ENCODE results near the gene EFL1. TPM values are rescaled to one million over a fixed set of nuclear protein-coding genes. Genes with fewer than 3 reads are reported as not detected.
"Not testable (repeated sequence)": the region's sequence is repeated elsewhere in the genome, so short reads cannot be mapped to it uniquely, and the experiment has no call there.

Gene EFL1
- total RNA-seq, 3 donors from 2014 or later (not counting 1 experiment from before 2014, with no cell fraction given): 17.1 to 29.6 (median 20.6) TPM

DNA sequence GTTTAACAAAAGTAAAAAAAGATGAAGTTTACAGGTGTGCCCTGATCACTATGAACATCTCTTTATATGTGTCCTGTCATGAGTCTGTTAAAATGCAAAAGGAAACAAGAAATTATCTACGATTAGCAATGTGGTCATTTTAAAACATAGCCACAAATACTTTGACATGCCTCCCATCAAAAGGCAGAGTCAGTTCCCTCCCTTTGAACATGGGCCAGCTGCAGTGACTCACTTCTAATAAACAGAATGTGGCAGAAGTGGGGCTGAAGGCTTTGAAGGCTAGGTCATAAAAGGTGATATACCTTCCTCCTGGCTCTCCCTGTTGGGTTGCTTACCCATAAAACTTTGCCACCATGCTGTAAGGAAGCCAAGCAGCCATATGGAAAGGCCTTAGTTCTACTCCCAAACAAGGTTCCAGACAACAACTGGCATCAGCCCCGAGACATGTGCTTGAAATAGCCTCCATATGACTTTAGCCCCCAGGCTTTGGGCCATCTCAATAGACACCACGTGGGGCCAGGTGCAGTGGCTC, 52.4 kb downstream of the EFL1 start:
- H3K27me3 ChIP-seq (ENCODE audit: control insufficient read depth, insufficient read depth, low read length); H3K9me3 Mint-ChIP-seq; H3K27ac ChIP-seq (ENCODE audit: low read length); H3K36me3 ChIP-seq (ENCODE audit: control insufficient read depth, insufficient read depth, low read length); H3K4me1 Mint-ChIP-seq; H3K4me3 ChIP-seq (ENCODE audit: low read length); H3K27me3 Mint-ChIP-seq (ENCODE audit: low read depth in 2 of 2); ATAC-seq; H3K36me3 Mint-ChIP-seq; H3K27ac Mint-ChIP-seq; intact Hi-C loops (cut with micrococcal nuclease); H3K4me3 Mint-ChIP-seq; DNase-seq; H3K4me1 ChIP-seq (ENCODE audit: control insufficient read depth, insufficient read depth, low read length); H3K9me3 ChIP-seq (ENCODE audit: control insufficient read depth, insufficient read depth, low read length): not testable (repeated sequence)
- WGBS (ENCODE audit: insufficient coverage): 93% methylated on average over 2 of the region's 3 CpGs

- H3K9me3 ChIP-seq (ENCODE audit: control insufficient read depth, insufficient read depth, low read length); H3K27me3 Mint-ChIP-seq (ENCODE audit: low read depth in 2 of 2); H3K27me3 ChIP-seq (ENCODE audit: control insufficient read depth, insufficient read depth, low read length); H3K27ac ChIP-seq (ENCODE audit: low read length); DNase-seq; H3K27ac Mint-ChIP-seq; ATAC-seq; H3K4me3 ChIP-seq (ENCODE audit: low read length); H3K36me3 ChIP-seq (ENCODE audit: control insufficient read depth, insufficient read depth, low read length); H3K36me3 Mint-ChIP-seq; H3K9me3 Mint-ChIP-seq; H3K4me3 Mint-ChIP-seq; intact Hi-C loops (cut with micrococcal nuclease); H3K4me1 ChIP-seq (ENCODE audit: control insufficient read depth, insufficient read depth, low read length); H3K4me1 Mint-ChIP-seq: not testable (repeated sequence)
- WGBS (ENCODE audit: insufficient coverage): no CpG with 5 or more reads among the region's 2 CpGs
These were observed 58.0 kb downstream of the EFL1 start for GRCh38 chr15:82204575-82204974.

GRCh38 chr15:82197733-82198594, 64.6 kb downstream of the EFL1 start:
- Histone ChIP-seq H3K4me1 (ENCODE audit: control insufficient read depth, insufficient read depth, low read length) (no peaks in the 10 kb centered on the region), H3K27me3 (ENCODE audit: control insufficient read depth, insufficient read depth, low read length) (no peaks in the 10 kb centered on the region), H3K36me3 (ENCODE audit: control insufficient read depth, insufficient read depth, low read length) (no peaks in the 10 kb centered on the region), H3K27ac (ENCODE audit: low read length) (no peak overlapping the region), H3K4me3 (ENCODE audit: low read length) (no peak overlapping the region), H3K9me3 (ENCODE audit: control insufficient read depth, insufficient read depth, low read length) (no peaks in the 10 kb centered on the region)
- peaks cover 0 to 7% of the 10 kb centered on the region in 2 donors for H3K4me1 Mint-ChIP-seq
- DNase-seq (peak; percentile 22 to 73), ATAC-seq (peak; percentile 68 to 81 (median 68))
- intact Hi-C loops (cut with micrococcal nuclease): loop anchor here (2.0 to 10.0 kb wide), 3 partner anchors 83 to 786 kb away; no protein-coding TSS in a partner anchor
- 62% methylated on average over 8 of the region's 8 CpGs for WGBS (ENCODE audit: insufficient coverage)
- peak; percentile 62 for TF ChIP-seq CTCF (IDR thresholded peaks at IDR 0.05)
- no peaks in the 10 kb centered on the region for H3K36me3 Mint-ChIP-seq
- H3K27me3 Mint-ChIP-seq (ENCODE audit: low read depth in 2 of 2): no peaks in the 10 kb centered on the region
- no peaks in the 10 kb centered on the region for H3K9me3 Mint-ChIP-seq
- no peak overlapping the region for H3K27ac Mint-ChIP-seq
- H3K4me3 Mint-ChIP-seq: no peak overlapping the region

- Histone ChIP-seq H3K4me1 (ENCODE audit: control insufficient read depth, insufficient read depth, low read length) (no peaks in the 10 kb centered on the region), H3K36me3 (ENCODE audit: control insufficient read depth, insufficient read depth, low read length) (no peaks in the 10 kb centered on the region), H3K9me3 (ENCODE audit: control insufficient read depth, insufficient read depth, low read length) (no peaks in the 10 kb centered on the region), H3K27ac (ENCODE audit: low read length) (no peak overlapping the region), H3K4me3 (ENCODE audit: low read length) (no peak overlapping the region), H3K27me3 (ENCODE audit: control insufficient read depth, insufficient read depth, low read length) (no peaks in the 10 kb centered on the region)
- Mint-ChIP-seq H3K36me3 (no peaks in the 10 kb centered on the region), H3K27ac (no peak overlapping the region), H3K9me3 (no peaks in the 10 kb centered on the region), H3K4me1 (peaks cover 0 to 7% of the 10 kb centered on the region in 2 donors), H3K4me3 (no peak overlapping the region), H3K27me3 (ENCODE audit: low read depth in 2 of 2) (no peaks in the 10 kb centered on the region)
- TF ChIP-seq CTCF (IDR thresholded peaks at IDR 0.05): no peak
- no peak for DNase-seq
- intact Hi-C loops (cut with micrococcal nuclease): loop anchor here (2.0 to 10.0 kb wide), 3 partner anchors 82 to 784 kb away; no protein-coding TSS in a partner anchor
- ATAC-seq: no peak
- 94% methylated on average over 2 of the region's 2 CpGs for WGBS (ENCODE audit: insufficient coverage)
These were observed 66.2 kb downstream of the EFL1 start for GRCh38 chr15:82196353-82196752.

DNA sequence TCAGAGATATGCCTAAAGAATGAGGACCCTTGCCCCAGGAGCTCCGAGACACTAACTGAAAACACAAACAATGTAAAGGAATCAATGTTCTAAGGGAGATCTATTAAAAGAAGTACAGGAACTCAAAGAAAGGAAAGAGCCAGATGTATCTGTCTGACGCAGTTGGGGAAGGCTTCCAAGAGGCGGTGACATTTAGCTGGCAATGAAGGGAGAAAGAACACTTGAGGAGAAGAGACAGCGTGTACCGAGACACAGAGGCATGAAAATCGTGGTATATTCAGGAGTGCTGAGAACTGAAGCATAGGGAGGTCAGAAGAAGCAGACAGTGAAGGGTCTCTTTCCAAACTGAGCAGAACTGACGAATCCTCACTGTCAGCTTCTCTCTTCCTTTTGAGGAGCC, 66.7 kb downstream of the EFL1 start:
- H3K27me3 Mint-ChIP-seq (ENCODE audit: low read depth in 2 of 2); H3K4me1 ChIP-seq (ENCODE audit: control insufficient read depth, insufficient read depth, low read length); DNase-seq; H3K36me3 ChIP-seq (ENCODE audit: control insufficient read depth, insufficient read depth, low read length); H3K9me3 ChIP-seq (ENCODE audit: control insufficient read depth, insufficient read depth, low read length); H3K4me3 Mint-ChIP-seq; H3K27ac Mint-ChIP-seq; ATAC-seq; H3K4me3 ChIP-seq (ENCODE audit: low read length); H3K9me3 Mint-ChIP-seq; H3K27me3 ChIP-seq (ENCODE audit: control insufficient read depth, insufficient read depth, low read length); H3K36me3 Mint-ChIP-seq; H3K27ac ChIP-seq (ENCODE audit: low read length); H3K4me1 Mint-ChIP-seq: not testable (repeated sequence)
- intact Hi-C loops (cut with micrococcal nuclease): loop anchor here (2.0 to 10.0 kb wide), 3 partner anchors 81 to 784 kb away; no protein-coding TSS in a partner anchor
- 99% methylated on average over 7 of the region's 7 CpGs for WGBS (ENCODE audit: insufficient coverage)

- not testable (repeated sequence) for H3K4me1 Mint-ChIP-seq; H3K36me3 Mint-ChIP-seq; H3K4me1 ChIP-seq (ENCODE audit: control insufficient read depth, insufficient read depth, low read length); DNase-seq; H3K27me3 ChIP-seq (ENCODE audit: control insufficient read depth, insufficient read depth, low read length); H3K27ac Mint-ChIP-seq; H3K9me3 ChIP-seq (ENCODE audit: control insufficient read depth, insufficient read depth, low read length); H3K4me3 ChIP-seq (ENCODE audit: low read length); H3K27ac ChIP-seq (ENCODE audit: low read length); ATAC-seq; H3K27me3 Mint-ChIP-seq (ENCODE audit: low read depth in 2 of 2); H3K9me3 Mint-ChIP-seq; H3K4me3 Mint-ChIP-seq; H3K36me3 ChIP-seq (ENCODE audit: control insufficient read depth, insufficient read depth, low read length)
- intact Hi-C loops (cut with micrococcal nuclease): loop anchor here (10.0 kb wide), 1 partner anchor 80 kb away; no protein-coding TSS in a partner anchor
- WGBS (ENCODE audit: insufficient coverage): 54% methylated on average over 5 of the region's 6 CpGs
These were observed 68.0 kb downstream of the EFL1 start for GRCh38 chr15:82194488-82194887.

Data from natural killer cell (primary cell).